GM19397 (cell line): ENCODE results near the gene ANKRD28.
A peak's percentile ranks its signal among the peaks of the same experiment; 100 is the strongest.

Experiments
- ATAC-seq: cut with Tn5 transposase; IDR thresholded peaks from one replicate; pipeline ENCODE4 v1.9.1; 2021; ENCODE audit warnings: mild to moderate bottlenecking, moderate library complexity; ENCODE audit not compliant: unreplicated experiment

The ANKRD28 gene

DNA sequence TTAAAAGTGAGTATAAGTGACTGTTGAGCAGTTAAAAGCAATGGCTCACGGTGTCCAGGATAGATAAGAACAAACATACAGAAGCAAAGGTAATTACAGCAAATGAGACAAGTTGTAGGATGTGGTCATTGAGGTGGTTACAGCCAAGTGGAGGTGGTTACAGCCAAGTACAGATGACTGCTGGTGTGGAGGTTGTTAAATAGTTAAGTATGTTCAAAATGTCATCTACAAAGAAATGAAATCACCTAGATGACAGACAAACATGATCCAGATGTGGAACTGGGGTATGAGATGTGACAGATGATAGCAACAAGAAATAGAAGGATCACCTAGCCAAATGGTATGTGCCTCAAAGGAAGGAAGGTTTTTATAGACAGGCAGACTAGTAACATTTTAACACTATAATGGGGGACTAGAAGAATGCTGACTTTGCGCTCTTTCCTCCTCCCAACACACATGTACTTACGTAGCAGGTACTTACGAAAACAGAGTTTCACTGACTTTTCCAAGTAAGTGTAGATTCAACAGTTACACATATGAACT, 6.8 kb upstream of the ANKRD28 start:
- peak; percentile 58 for ATAC-seq

DNA sequence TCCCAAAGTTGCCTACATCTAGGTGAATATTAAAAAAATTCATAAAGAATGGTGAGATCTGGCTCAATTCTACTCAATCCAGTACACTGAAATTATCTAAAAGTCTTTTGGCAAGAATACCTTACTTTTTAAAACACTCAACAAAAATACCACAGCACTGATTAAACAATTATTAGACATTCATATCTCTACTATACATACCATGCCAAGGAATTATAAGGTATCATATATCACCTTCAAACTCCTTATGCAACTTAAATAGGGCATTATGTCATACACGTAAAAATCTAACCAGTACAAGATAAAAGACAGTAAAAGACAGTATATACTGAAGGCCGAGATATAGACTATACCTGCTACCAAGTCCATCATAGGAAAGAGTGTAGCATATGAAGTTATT, 6.1 kb upstream of the ANKRD28 start:
- ATAC-seq, result no peak

DNA sequence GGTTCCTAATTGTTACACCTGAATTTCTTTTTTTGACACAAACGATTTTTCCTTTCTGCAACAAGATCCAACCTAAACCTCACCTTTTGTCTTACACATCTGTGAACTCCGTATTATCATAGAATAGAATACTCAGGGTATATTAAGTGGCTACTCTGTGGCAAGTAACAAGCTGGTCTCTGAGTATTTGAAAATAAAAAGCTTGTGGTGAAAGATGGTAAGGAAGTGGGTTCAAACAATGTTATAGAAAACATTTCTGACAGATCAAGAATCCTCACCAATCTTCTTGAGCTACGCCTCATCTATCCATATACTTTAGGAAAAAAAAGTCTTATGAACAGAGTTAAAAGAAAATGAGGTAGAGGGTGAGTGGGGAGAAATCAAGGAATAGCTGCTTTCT, 3.5 kb upstream of the ANKRD28 start:
- no peak for ATAC-seq

DNA sequence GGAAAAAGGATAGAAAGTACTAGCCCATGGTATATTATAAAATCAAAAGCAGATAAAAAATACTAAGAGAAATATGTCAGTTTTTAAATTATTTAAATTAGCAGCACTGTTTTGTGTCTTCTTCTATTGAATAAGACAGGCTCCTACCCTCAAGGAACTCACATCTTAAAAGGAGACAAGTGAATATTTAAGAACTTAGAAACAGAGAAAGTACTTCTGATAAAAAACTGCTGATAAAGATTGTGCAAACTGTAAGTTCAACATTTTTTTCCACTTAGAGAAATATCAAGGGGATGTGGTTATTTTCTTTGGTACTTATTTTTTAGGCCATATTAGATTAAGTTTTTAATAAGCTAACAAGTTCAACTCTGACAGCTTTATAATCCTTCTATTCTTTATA, 3.0 kb upstream of the ANKRD28 start:
- ATAC-seq, result no peak

DNA sequence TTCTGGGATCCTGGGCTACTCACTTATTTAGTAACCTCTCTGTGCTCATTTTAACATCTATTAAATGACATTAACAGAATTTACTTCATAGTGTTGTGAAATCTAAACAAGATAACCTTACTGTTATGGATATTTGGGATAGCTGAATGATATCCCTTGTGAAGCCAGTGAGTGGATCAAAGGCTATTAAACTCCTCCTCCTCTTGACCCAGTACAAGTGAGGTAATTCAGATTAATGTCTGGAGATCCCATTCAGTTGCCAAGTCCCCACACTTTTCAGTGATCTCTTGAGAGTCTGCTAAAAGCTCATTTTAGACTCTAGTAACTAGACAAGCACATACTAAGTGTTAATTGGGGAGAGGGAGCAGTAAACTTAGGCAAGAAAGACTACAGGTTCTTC, 2.5 kb upstream of the ANKRD28 start:
- no peak for ATAC-seq

DNA sequence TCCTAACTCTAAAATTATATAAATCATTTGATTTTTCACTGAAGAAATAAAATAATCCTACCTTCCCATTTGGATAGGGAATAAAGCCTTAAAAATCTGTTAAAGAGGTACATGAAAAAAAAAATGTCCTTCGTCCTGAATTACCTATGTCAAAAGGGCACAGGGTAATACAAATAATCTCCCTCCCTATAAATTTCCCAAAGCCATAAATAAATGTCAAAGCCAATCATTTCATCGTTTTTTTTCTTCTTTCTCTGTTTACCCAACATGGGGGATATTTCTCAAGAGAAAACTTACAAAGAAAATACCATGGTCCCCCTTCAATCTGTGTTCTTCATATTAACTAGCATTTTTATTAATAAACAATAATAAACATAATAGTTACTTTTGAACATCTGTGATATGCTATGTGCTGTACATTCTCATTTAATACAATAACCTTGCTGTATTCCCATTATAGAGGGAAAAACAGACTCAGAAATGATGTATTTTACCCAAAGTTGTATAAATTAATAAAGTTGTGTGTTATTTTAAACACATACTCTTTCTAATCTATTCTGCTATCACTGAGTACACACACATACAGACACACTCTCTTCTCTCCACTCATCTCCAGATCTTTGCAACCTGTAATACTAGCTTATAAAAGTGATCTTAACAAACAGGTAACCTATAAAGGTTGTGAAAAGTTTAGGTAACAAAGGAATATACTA, 910 bp upstream of the ANKRD28 start:
- no peak for ATAC-seq

DNA sequence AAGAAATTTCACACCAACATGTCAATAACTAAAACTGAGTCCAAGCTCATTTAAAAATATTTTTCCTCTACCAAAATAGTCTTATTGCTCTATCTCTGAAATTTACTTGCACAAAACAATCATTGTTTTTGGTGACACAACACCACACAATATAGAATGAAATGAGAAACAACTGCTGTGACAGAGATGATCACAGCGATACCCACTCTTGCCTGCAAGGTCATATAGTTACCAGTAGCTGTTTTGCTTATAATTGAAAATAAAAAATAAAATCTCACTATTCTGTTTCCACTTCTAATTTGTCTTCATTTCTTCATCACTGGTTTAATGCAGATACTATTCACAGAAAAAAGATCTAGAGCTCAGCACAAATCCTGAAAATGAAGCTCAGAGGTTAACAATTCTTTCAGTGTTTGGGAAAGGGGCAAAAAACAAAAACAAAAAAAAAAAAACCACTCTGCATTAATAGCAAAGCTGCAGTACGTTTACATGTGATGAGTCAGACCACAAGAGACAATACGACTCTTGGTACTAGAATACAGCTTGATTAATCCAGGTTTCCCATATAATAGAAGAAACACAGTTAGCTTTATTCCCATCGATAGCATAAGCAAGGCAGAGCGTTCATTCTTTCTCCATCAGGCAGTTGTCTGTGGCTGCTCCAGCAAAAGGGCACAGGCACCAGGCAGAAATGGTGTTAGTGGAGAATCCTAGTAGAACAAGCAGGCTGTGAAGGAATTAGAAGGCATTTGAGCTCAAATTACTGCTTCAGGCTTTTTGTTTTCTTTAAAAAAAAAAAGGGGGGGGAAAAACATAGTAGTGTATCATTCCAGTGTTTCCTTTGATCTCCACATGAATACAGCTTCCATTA, 773 bp downstream of the ANKRD28 start:
- no peak for ATAC-seq

DNA sequence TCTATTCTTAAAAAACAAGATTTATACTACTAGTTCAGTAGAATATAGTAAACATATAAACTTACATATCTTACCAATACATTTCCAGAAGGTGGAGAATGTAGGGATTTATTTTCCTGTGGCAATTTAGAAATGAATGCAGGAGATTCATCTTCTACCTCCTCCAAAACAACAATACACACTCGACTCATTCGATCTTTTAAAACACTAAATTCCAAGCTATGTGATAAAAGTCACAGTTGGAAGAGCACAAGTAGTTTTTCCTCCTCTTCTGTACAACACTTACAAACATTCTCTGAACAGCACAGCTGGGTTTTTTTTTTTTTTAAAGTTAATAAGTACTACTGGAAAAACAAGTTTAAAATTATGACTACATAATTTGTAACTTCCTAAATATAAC, 1.4 kb downstream of the ANKRD28 start:
- ATAC-seq, result no peak

GRCh38 chr3:15795651-15796308, 2.0 kb downstream of the ANKRD28 start:
- no peak for ATAC-seq

DNA sequence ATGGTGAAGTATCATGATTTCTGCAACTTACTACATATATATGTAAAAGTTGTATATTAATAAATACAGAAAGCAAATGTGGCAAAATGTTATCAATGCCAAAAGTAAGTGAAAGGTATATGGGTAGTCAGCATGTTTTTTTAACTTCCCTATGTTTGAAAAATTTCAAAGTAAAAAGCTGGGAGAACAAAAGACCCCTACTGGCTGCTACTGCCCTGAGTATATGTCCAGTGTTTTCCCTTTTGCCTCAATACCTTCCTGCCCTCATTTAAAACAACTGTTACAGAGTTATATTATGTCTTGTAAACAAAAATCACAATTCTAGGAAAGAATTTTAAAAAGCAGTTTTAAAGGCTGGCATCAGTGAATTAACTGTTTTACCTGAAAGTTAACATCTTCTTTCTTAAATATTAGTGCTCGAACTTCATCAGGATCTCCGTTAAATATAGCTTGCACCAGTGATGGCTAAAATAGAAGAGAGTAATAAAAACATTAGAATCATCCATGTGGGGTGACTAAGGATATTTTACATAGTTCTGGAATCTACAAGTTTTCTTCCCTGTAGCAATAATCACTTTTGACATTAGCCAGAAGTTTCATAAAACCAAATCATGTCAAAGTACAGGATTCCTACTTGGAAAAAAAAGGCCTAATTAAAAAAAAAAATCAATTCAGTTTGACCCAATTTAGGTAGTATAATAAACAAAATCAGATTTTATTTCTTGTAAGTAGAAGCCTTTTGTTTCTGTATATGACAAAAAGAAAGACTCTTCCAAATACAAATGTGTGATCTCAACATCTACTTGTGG, 2.7 kb downstream of the ANKRD28 start:
- no peak for ATAC-seq

DNA sequence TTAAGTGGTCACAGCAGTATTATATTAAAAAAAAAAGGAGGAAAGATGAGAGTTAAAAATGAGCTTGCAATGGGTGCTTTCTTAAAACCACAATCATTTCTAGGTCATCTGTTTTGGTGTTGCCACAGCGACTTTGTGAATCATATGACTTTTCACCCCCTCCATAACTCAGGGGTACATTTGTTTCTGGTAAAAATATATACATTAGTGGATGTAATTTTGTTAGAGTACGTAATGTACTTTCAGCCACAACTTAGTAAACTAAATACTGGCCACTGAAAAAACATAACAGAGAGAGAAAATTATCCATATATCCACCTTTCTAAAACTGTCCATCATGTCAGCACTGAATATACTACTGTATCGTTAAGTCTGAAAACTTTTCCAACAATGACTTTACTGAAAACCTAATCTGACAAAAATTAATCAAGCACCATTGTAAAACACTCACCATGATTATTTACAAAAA, 3.4 kb downstream of the ANKRD28 start:
- ATAC-seq, result no peak

DNA sequence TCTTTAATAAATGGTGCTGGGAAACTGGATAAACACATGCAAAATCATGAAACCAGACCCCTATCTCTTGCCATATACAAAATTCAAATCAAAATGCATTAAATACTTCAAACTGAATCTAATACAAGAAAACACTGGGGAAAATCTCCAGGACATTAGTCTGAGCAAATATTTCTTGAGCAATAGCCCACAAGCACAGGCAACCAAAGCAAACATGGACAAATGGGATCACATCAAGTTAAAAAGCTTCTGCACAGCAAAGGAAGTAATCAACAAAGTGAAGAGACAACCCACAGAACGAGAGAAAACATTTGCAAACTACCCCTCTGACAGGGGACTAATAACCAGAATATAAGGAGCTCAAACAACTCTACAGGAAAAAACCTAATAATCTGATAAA, 6.3 kb downstream of the ANKRD28 start:
- no peak for ATAC-seq

- ATAC-seq, result no peak
Observed at GRCh38 chr3:15787941-15788340, 9.8 kb downstream of the ANKRD28 start.

DNA sequence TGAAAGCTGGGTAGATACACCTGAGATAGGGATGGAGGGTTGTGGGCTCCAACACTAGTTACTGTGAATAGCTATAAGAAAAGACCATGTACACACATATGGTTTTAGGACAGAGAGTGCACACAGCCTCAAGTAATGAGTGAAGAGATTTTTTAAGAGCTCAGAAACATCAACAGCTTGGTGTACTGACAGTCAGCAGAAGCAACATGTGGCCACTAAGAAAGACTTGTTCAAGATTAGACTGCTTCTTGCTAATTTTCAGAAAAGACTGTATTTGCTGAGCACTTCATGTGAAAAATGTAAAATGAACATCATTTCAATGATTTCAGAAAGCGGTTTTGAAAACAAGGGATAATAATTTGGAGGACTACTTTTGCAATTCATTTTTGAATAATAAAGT, 10.3 kb downstream of the ANKRD28 start:
- ATAC-seq, result no peak

- ATAC-seq, result no peak
Observed at GRCh38 chr3:15783361-15783969, 14.3 kb downstream of the ANKRD28 start.

DNA sequence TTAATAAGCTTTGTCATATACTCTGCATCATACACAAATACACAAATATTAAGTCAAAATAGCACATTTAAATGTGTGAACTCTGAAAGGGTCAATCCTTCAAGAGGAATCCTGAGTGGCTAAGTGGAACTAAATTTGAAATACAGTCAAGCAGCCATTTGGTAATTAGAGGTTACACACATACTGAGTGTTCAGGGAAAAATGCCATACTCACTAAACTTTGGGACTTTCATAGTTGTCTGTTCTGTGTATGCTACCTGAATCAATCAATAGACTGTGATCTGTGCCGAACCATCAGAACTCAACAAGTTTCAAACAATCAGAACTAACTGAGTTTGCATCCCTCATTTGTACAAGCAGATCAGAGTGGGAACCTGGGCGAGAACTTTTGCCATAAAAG, 15.3 kb downstream of the ANKRD28 start:
- ATAC-seq, result no peak

GRCh38 chr3:15781637-15782402, 16.0 kb downstream of the ANKRD28 start:
- ATAC-seq, result no peak

DNA sequence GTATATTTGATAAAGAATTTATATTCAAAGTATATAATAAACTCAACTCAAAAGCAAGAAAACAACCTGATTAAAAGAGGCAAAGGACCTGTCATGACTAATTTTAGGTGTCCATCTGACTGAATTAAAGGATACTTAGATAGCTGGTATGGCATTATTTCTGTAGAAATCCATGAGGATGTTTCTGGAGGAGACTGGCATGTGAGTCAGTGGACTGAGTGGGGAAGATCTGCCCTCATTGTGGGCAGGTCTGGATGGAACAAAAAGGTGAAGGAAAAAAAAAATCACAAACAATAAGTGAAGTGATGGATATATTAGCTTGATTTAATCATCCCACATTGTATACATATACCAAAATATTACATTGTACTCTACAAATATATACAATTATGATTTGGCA, 16.6 kb downstream of the ANKRD28 start:
- ATAC-seq, result no peak

DNA sequence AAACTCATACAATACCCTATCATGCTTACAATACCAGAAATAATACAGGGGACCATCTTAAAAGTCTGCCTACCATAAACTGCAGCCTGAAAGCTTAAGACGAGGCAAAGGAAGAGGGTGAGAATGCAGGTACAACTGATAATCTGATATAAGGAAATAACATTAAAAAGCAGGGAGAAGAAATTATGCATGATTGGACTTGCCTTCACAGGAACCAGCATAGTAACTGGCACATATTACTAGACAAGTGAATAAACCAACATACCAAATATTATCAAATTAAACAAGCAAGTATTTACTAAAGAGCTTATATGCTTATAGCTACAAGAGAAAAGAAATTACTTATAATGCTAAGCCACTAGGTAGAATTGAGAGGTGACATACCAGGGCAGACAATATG, 18.7 kb downstream of the ANKRD28 start:
- ATAC-seq, result no peak
